Loucy (cell line): Measurements from ENCODE around the gene ZNF830.
"Not testable (repeated sequence)": the region's sequence is repeated elsewhere in the genome, so short reads cannot be mapped to it uniquely, and the experiment has no call there.

Experiments used
- H2AFZ ChIP-seq: fragments of 200-600 bp; sonication (generic); 2 replicates; pipeline ENCODE4 v1.6.0; 2016; ENCODE audit warnings: antibody characterized with exemption, mild to moderate bottlenecking, low read length, moderate library complexity
- H3F3A ChIP-seq: fragments of 200-600 bp; 2 replicates; pipeline ENCODE4 v1.6.0; 2016; ENCODE audit warnings: antibody characterized with exemption, low read depth, mild to moderate bottlenecking
- H3K27me3 ChIP-seq: fragments of 200-600 bp; sonication (generic); 2 replicates; pipeline ENCODE4 v1.6.1; 2014; ENCODE audit warnings: low read length, mild to moderate bottlenecking; ENCODE audit not compliant: insufficient read depth, poor library complexity, severe bottlenecking
- H3K36me3 ChIP-seq: fragments of 200-600 bp; sonication (generic); 2 replicates; pipeline ENCODE4 v1.6.1; 2016; ENCODE audit warnings: low read length; ENCODE audit not compliant: insufficient read depth
- H3K4me1 ChIP-seq: fragments of 200-600 bp; sonication (generic); 2 replicates; pipeline ENCODE4 v1.5.1; 2014; ENCODE audit warnings: low read length, mild to moderate bottlenecking; ENCODE audit not compliant: insufficient read depth, poor library complexity, severe bottlenecking
- H3K4me2 ChIP-seq: fragments of 200-600 bp; sonication (generic); 2 replicates; pipeline ENCODE4 v1.6.0; 2014; ENCODE audit warnings: antibody characterized with exemption, low read length, low read depth, mild to moderate bottlenecking; ENCODE audit not compliant: poor library complexity, severe bottlenecking
- H3K4me3 ChIP-seq: fragments of 200-600 bp; sonication (generic); 2 replicates; pipeline ENCODE4 v1.5.1; 2014; ENCODE audit warnings: low read length, mild to moderate bottlenecking, mixed read lengths; ENCODE audit not compliant: poor library complexity, severe bottlenecking
- H3K79me2 ChIP-seq: fragments of 200-600 bp; sonication (generic); 2 replicates; pipeline ENCODE4 v1.6.1; 2014; ENCODE audit warnings: low read length; ENCODE audit not compliant: insufficient read depth
- H3K9ac ChIP-seq: fragments of 200-600 bp; sonication (generic); 2 replicates; pipeline ENCODE4 v1.6.0; 2014; ENCODE audit warnings: mild to moderate bottlenecking, low read depth, low read length, moderate library complexity; ENCODE audit not compliant: poor library complexity, severe bottlenecking
- H3K9me2 ChIP-seq: fragments of 200-600 bp; sonication (generic); replicated peaks from 2 replicates; pipeline ENCODE4 v1.6.1; 2016; ENCODE audit warnings: low read depth, low read length, mixed read lengths
- H3K9me3 ChIP-seq: fragments of 200-600 bp; sonication (generic); 2 replicates; pipeline ENCODE4 v1.6.1; 2014; ENCODE audit warnings: mild to moderate bottlenecking, antibody characterized with exemption, low read length, low read depth; ENCODE audit not compliant: insufficient read depth
- H4K20me1 ChIP-seq: fragments of 200-600 bp; sonication (generic); 2 replicates; pipeline ENCODE4 v1.6.0; 2014; ENCODE audit warnings: antibody characterized with exemption, low read length, mild to moderate bottlenecking; ENCODE audit not compliant: insufficient read depth, poor library complexity, severe bottlenecking
- EZH2phosphoT487 ChIP-seq: fragments of 200-600 bp; IDR thresholded peaks from 2 replicates; pipeline ENCODE4 v1.6.1; 2018; ENCODE audit warnings: antibody characterized with exemption, mild to moderate bottlenecking, moderate library complexity, borderline replicate concordance
- TF ChIP-seq, protein P1 (sequence below): fragments of 200-600 bp; sonication (generic); conservative IDR thresholded peaks from 2 replicates; pipeline ENCODE4 v1.5.1; 2014; ENCODE audit warnings: mild to moderate bottlenecking, antibody characterized with exemption, low read length

ZNF830 gene

DNA sequence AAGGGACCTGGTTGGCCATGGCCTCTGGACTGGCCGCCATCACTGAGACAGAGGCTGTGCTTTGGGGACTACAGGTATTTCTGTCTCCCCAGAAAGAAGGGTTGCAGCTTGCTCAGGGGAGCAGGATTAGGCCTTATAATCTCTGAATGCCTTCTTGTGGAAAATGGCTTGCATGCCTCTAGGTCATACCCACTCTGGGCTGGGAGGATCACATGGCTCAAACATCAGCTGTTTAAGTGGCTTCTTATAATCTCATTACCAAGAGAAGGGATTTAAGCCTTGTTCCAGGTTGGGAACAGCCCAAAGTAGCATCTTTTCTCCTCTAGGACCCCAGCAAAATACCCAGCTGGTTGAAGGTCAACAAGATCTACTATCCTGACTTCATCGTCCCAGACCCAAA, 38.1 kb downstream of the ZNF830 start:
- H3K4me1 ChIP-seq, result no peaks in the 10 kb centered on the region
- no peaks in the 10 kb centered on the region for H3F3A ChIP-seq
- H3K4me3 ChIP-seq, result no peak overlapping the region
- no peaks in the 10 kb centered on the region for H3K79me2 ChIP-seq
- peaks cover 86% of the 10 kb centered on the region; the same call in 1 of the 2 replicates for H3K36me3 ChIP-seq
- no peak for TF ChIP-seq EZH2phosphoT487
- TF ChIP-seq, protein P1, sequence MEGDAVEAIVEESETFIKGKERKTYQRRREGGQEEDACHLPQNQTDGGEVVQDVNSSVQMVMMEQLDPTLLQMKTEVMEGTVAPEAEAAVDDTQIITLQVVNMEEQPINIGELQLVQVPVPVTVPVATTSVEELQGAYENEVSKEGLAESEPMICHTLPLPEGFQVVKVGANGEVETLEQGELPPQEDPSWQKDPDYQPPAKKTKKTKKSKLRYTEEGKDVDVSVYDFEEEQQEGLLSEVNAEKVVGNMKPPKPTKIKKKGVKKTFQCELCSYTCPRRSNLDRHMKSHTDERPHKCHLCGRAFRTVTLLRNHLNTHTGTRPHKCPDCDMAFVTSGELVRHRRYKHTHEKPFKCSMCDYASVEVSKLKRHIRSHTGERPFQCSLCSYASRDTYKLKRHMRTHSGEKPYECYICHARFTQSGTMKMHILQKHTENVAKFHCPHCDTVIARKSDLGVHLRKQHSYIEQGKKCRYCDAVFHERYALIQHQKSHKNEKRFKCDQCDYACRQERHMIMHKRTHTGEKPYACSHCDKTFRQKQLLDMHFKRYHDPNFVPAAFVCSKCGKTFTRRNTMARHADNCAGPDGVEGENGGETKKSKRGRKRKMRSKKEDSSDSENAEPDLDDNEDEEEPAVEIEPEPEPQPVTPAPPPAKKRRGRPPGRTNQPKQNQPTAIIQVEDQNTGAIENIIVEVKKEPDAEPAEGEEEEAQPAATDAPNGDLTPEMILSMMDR, result no peak
- no peak overlapping the region for H3K9ac ChIP-seq
- H4K20me1 ChIP-seq, result no peaks in the 10 kb centered on the region
- H3K9me2 ChIP-seq, result no peaks in the 10 kb centered on the region
- no peaks in the 10 kb centered on the region for H3K27me3 ChIP-seq
- H2AFZ ChIP-seq, result no peak overlapping the region
- H3K9me3 ChIP-seq, result no peaks in the 10 kb centered on the region
- no peak overlapping the region for H3K4me2 ChIP-seq

DNA sequence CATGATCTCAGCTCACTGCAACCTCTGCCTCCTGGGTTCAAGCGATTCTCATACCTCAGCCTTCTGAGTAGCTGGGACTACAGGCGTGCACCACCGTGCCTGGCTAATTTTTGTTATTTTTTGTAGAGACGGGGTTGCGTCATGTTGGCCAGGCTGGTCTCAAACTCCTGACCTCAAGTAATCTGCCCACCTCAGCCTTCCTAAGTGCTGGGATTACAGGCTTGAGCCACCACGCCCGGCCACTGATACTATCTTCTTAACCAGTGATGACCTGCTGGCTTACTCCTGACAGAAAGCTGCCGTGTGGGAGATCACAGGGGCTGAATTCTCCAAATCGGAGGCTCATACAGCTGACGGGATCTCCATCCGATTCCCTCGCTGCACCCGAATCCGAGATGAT, 39.6 kb downstream of the ZNF830 start:
- not testable (repeated sequence) for H3K79me2 ChIP-seq, H3K4me2 ChIP-seq, H3K4me1 ChIP-seq, H3K4me3 ChIP-seq, H4K20me1 ChIP-seq, H2AFZ ChIP-seq, H3K9me3 ChIP-seq, H3K9ac ChIP-seq, H3K9me2 ChIP-seq, H3F3A ChIP-seq, H3K27me3 ChIP-seq
- peaks cover 71% of the 10 kb centered on the region; the same call in 1 of the 2 replicates for H3K36me3 ChIP-seq

DNA sequence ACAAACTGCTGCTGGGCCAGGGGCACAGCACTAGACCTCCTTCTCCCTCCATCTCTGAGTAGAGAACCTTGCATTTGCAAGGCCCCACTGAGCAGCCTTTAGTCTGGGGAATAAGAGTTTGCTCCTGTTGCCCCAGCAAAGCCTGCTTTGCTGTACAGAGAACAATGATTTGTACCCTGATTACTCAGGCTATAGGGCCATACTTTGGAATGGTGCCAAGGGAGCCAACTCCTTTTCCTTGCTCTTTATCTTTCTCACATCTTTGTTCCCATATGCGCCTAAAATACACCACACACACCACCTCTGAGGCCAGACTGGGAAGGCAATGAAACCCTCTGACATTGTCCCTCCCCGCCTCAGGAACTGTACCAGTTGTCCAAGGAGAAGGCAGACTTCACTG, 40.2 kb downstream of the ZNF830 start:
- H4K20me1 ChIP-seq, result no peaks in the 10 kb centered on the region
- H3F3A ChIP-seq, result no peaks in the 10 kb centered on the region
- H3K9me2 ChIP-seq, result no peaks in the 10 kb centered on the region
- peaks cover 70% of the 10 kb centered on the region; the same call in 1 of the 2 replicates for H3K36me3 ChIP-seq
- no peak overlapping the region for H2AFZ ChIP-seq
- TF ChIP-seq EZH2phosphoT487, result no peak
- TF ChIP-seq, protein P1, result no peak
- no peak overlapping the region for H3K4me2 ChIP-seq
- no peaks in the 10 kb centered on the region for H3K27me3 ChIP-seq
- H3K4me3 ChIP-seq, result no peak overlapping the region
- no peak overlapping the region for H3K9ac ChIP-seq
- H3K4me1 ChIP-seq, result no peaks in the 10 kb centered on the region
- no peaks in the 10 kb centered on the region for H3K9me3 ChIP-seq
- H3K79me2 ChIP-seq, result no peaks in the 10 kb centered on the region

DNA sequence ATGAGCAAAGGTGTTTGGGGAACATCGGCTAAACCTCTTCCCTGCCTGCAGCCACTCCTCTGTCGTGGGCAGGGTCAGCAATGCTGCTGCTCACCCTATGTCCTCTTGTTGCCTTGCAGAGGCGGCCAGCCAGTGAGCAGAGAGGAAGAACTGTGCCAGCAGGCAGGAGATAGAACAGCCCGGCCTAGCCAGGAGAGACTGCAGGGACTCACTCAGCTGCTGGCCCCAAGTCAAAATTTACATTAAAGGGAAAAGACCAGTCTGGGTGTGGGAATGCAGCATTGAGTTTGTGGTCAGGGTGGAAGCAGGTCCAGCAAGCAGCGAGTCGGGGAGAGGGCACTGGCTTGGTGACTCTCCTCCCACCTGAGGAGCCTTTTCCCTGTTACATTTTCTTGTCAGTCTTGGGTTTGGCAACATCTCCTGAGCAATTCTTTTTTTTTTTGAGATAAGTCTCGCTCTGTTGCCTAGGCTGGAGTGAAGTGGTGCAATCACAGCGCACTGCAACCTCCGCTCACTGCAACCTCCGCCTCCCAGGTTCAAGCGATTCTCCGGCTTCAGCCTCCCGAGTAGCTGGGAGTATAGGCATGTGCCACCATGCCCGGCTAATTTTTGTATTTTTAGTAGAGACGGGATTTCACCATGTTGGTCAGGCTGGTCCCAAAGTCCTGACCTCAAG, 41.7 kb downstream of the ZNF830 start:
- Histone ChIP-seq H3K79me2 (no peaks in the 10 kb centered on the region), H4K20me1 (no peaks in the 10 kb centered on the region), H3K36me3 (peaks cover 56% of the 10 kb centered on the region; the same call in 1 of the 2 replicates), H2AFZ (no peak overlapping the region), H3K27me3 (no peaks in the 10 kb centered on the region), H3K4me1 (no peaks in the 10 kb centered on the region), H3K9me3 (no peaks in the 10 kb centered on the region), H3F3A (no peaks in the 10 kb centered on the region), H3K4me2 (no peak overlapping the region), H3K4me3 (no peak overlapping the region), H3K9me2 (no peaks in the 10 kb centered on the region), H3K9ac (no peak overlapping the region)
- TF ChIP-seq, protein P1, result no peak
- TF ChIP-seq EZH2phosphoT487, result no peak
